GM23338 (cell line): ENCODE data around the gene TAF3. TPM values are rescaled to one million over a fixed set of nuclear protein-coding genes. Genes with fewer than 3 reads are reported as not detected.

Experiments
- ATAC-seq: fragments of 200-7000 bp; cut with Tn5 transposase; 3 replicates; pipeline ENCODE4 v1.9.1; 2020
- DNase-seq: peaks from one replicate; pipeline ENCODE4 v3.0.0-alpha.2; 2015; ENCODE audit warnings: low spot score
- H2AFZ ChIP-seq: fragments of 200-600 bp; sonication (generic); 2 replicates; pipeline ENCODE4 v1.8.0; 2016; ENCODE audit warnings: antibody characterized with exemption, mild to moderate bottlenecking, moderate library complexity
- H3F3A ChIP-seq: fragments of 200-600 bp; sonication (generic); replicated peaks from 2 replicates; pipeline ENCODE4 v1.8.0; 2017; ENCODE audit warnings: antibody characterized with exemption, mixed run types, low read depth
- H3K27ac ChIP-seq: fragments of 200-600 bp; sonication (generic); 2 replicates; pipeline ENCODE4 v1.6.1; 2016; ENCODE audit warnings: low read depth
- H3K27me3 ChIP-seq: fragments of 200-600 bp; sonication (generic); 2 replicates; pipeline ENCODE4 v1.8.0; 2016; ENCODE audit warnings: mild to moderate bottlenecking, mixed run types, moderate library complexity; ENCODE audit not compliant: insufficient read depth
- H3K36me3 ChIP-seq: fragments of 200-600 bp; sonication (generic); 2 replicates; pipeline ENCODE4 v1.8.0; 2016; ENCODE audit warnings: mild to moderate bottlenecking; ENCODE audit not compliant: insufficient read depth
- H3K4me1 ChIP-seq: fragments of 200-600 bp; sonication (generic); 2 replicates; pipeline ENCODE4 v1.8.0; 2016; ENCODE audit warnings: mild to moderate bottlenecking, moderate library complexity; ENCODE audit not compliant: insufficient read depth
- H3K4me2 ChIP-seq: fragments of 200-600 bp; sonication (generic); 2 replicates; pipeline ENCODE4 v1.7.1; 2017; ENCODE audit warnings: mixed run types
- H3K4me3 ChIP-seq: fragments of 200-600 bp; sonication (generic); 2 replicates; pipeline ENCODE4 v1.6.1; 2016; ENCODE audit warnings: mixed run types
- H3K79me2 ChIP-seq: fragments of 200-600 bp; sonication (generic); replicated peaks from 2 replicates; pipeline ENCODE4 v1.8.0; 2017; ENCODE audit warnings: mild to moderate bottlenecking; ENCODE audit not compliant: insufficient read depth
- H3K9me2 ChIP-seq: fragments of 200-600 bp; sonication (generic); 2 replicates; pipeline ENCODE4 v1.8.0; 2017; ENCODE audit not compliant: insufficient read depth
- H4K20me1 ChIP-seq: fragments of 200-600 bp; sonication (generic); replicated peaks from 2 replicates; pipeline ENCODE4 v1.8.0; 2017; ENCODE audit warnings: mild to moderate bottlenecking; ENCODE audit not compliant: insufficient read depth
- H3K27ac Mint-ChIP-seq: 2 replicates; pipeline ENCODE4 v1.8.0; 2020; ENCODE audit warnings: inconsistent platforms, mild to moderate bottlenecking, moderate library complexity, mixed read lengths
- H3K27me3 Mint-ChIP-seq: 3 replicates; pipeline ENCODE4 v1.8.0; 2022; ENCODE audit warnings: low read depth, mild to moderate bottlenecking, moderate library complexity, mixed read lengths, inconsistent platforms; ENCODE audit not compliant: insufficient read depth, poor library complexity
- H3K36me3 Mint-ChIP-seq: 3 replicates; pipeline ENCODE4 v1.8.0; 2021; ENCODE audit warnings: low read depth, mild to moderate bottlenecking, inconsistent platforms, moderate library complexity, mixed read lengths
- H3K4me1 Mint-ChIP-seq: 3 replicates; pipeline ENCODE4 v1.8.0; 2020; ENCODE audit warnings: mild to moderate bottlenecking, inconsistent platforms, mixed read lengths
- H3K4me3 Mint-ChIP-seq: 3 replicates; pipeline ENCODE4 v1.8.0; 2021; ENCODE audit warnings: moderate library complexity, mild to moderate bottlenecking, inconsistent platforms, mixed read lengths
- H3K9me3 Mint-ChIP-seq: 3 replicates; pipeline ENCODE4 v1.8.0; 2020; ENCODE audit warnings: moderate library complexity, mild to moderate bottlenecking, inconsistent platforms, mixed read lengths
- CREB1 ChIP-seq: fragments of 250-450 bp; sonication (Bioruptor Pico); IDR thresholded peaks from 2 replicates; pipeline ENCODE4 v1.5.0; 2020; ENCODE audit warnings: low read depth, mild to moderate bottlenecking, moderate library complexity
- CTCF ChIP-seq, 2 experiments: fragments of 200-600 bp in 1 of 2; sonication (generic) in 1 of 2; conservative IDR thresholded peaks; 2 replicates each; pipeline versions ENCODE4 v1.5.1 to v1.6.1; 2016 to 2017; ENCODE audit warnings: antibody characterized with exemption in 2 of 2, low read depth in 2 of 2, mild to moderate bottlenecking in 2 of 2, moderate library complexity in 1 of 2
- ETS1 ChIP-seq: IDR thresholded peaks from 2 replicates; pipeline ENCODE4 v1.6.1; 2016; ENCODE audit warnings: antibody characterized with exemption
- EZH2 ChIP-seq: fragments of 200-600 bp; sonication (generic); IDR thresholded peaks from one replicate; pipeline ENCODE4 v1.8.0; 2017; ENCODE audit warnings: antibody characterized with exemption, mild to moderate bottlenecking, low read depth; ENCODE audit not compliant: unreplicated experiment
- EZH2phosphoT487 ChIP-seq: fragments of 200-600 bp; sonication (generic); IDR thresholded peaks from one replicate; pipeline ENCODE4 v1.8.1; 2018; ENCODE audit warnings: antibody characterized with exemption; ENCODE audit not compliant: unreplicated experiment
- JUNB ChIP-seq: IDR thresholded peaks from one replicate; pipeline ENCODE4 v1.6.1; 2016; ENCODE audit warnings: antibody characterized with exemption; ENCODE audit not compliant: unreplicated experiment
- polyA plus RNA-seq: library from polyadenylated mRNA; unstranded; fragments of >200 nt; fragmentation: Nextera tagmentation; extraction: Ambion mirVana; gene quantifications from 2 replicates; pipeline ENCODE4 v1.2.1, GENCODE V29; 2016
- total RNA-seq: library from RNA; depleted of rRNA; stranded (reverse); fragments of >200 nt; shearing (Covaris generic); gene quantifications from 2 replicates; pipeline ENCODE4 v1.2.3, GENCODE V29; 2014

TAF3 gene
- total and polyA plus RNA-seq, 2 experiments from 2014 or later, result 6.4 to 15.2 TPM

GRCh38 chr10:8051109-8051821, 233.0 kb downstream of the TAF3 start:
- peak overlapping the region; percentile 64 for H3K4me3 ChIP-seq

GRCh38 chr10:8051851-8052257, 233.5 kb downstream of the TAF3 start:
- H3K27me3 ChIP-seq, result peaks cover 97% of the 10 kb centered on the region
- Mint-ChIP-seq H3K9me3 (no peaks in the 10 kb centered on the region; the same call in 2 of the 3 replicates), H3K27ac (no peak overlapping the region), H3K36me3 (peaks cover 2% of the 10 kb centered on the region; the same call in 1 of the 3 replicates), H3K4me3 (peak overlapping the region; percentile 66), H3K4me1 (peaks cover 50% of the 10 kb centered on the region), H3K27me3 (peaks cover 91% of the 10 kb centered on the region)
- ATAC-seq, result peak; percentile 1
- no peaks in the 10 kb centered on the region for H3K9me2 ChIP-seq
- H3K36me3 ChIP-seq, result no peaks in the 10 kb centered on the region
- H3K4me1 ChIP-seq, result peaks cover 49% of the 10 kb centered on the region
- peak overlapping the region; percentile 60 for H3K4me3 ChIP-seq
- peak; percentile 78 for DNase-seq
- H3K4me2 ChIP-seq, result peak overlapping the region; percentile 99
- H4K20me1 ChIP-seq, result peaks cover 9% of the 10 kb centered on the region; the same call in 1 of the 2 replicates
- no peak overlapping the region; the same call in 1 of the 2 replicates for H2AFZ ChIP-seq
- TF ChIP-seq ETS1, result no peak
- peak; percentile 84 for TF ChIP-seq CREB1 (CRISPR knock-in tag)
- H3F3A ChIP-seq, result peaks cover 31% of the 10 kb centered on the region
- no peaks in the 10 kb centered on the region for H3K79me2 ChIP-seq
- no peak overlapping the region for H3K27ac ChIP-seq

More at GRCh38 chr10:8051109-8051821, 233.0 kb downstream of the TAF3 start:
- ATAC-seq, result peak; percentile 1
- Histone ChIP-seq H4K20me1 (peaks cover 10% of the 10 kb centered on the region; the same call in 1 of the 2 replicates), H3K79me2 (no peaks in the 10 kb centered on the region), H3K4me1 (peaks cover 49% of the 10 kb centered on the region), H3K27me3 (peaks cover 97% of the 10 kb centered on the region), H3K27ac (no peak overlapping the region), H3K4me2 (peak overlapping the region; percentile 99), H2AFZ (no peak overlapping the region; the same call in 1 of the 2 replicates), H3K9me2 (no peaks in the 10 kb centered on the region), H3F3A (peaks cover 29% of the 10 kb centered on the region), H3K36me3 (no peaks in the 10 kb centered on the region)
- H3K36me3 Mint-ChIP-seq, result peaks cover 2% of the 10 kb centered on the region; the same call in 1 of the 3 replicates
- peaks cover 50% of the 10 kb centered on the region for H3K4me1 Mint-ChIP-seq
- peaks cover 2% of the 10 kb centered on the region; the same call in 1 of the 3 replicates for H3K9me3 Mint-ChIP-seq
- H3K4me3 Mint-ChIP-seq, result 0 out of 3 replicates have a peak overlapping the region, but pooled peaks have one; percentile 66
- peak; percentile 71 for DNase-seq
- TF ChIP-seq CTCF (conservative IDR thresholded peaks at IDR 0.05; ENCODE audit: low read depth in 2 of 2) (no peak), JUNB (no peak), EZH2 (peak; percentile 71), EZH2phosphoT487 (peak; percentile 72)
- H3K27ac Mint-ChIP-seq, result no peak overlapping the region
- H3K27me3 Mint-ChIP-seq, result peaks cover 91% of the 10 kb centered on the region
